Smooth muscle cell of the umbilical artery (primary cell): Measurements from ENCODE around the gene ZSWIM3. TPM values are rescaled to one million over a fixed set of nuclear protein-coding genes. Genes with fewer than 3 reads are reported as not detected.

Experiments
- total RNA-seq: library from RNA; depleted of rRNA; stranded (reverse); fragments of >200 nt; gene quantifications from 2 replicates; pipeline ENCODE4 v1.2.3, GENCODE V29; 2014

The ZSWIM3 gene
- total RNA-seq = 6.0 and 8.6 TPM in 2 replicates

GRCh38 chr20:45857114-45857881, at the start of gene ZSWIM3, which contains the start of gene ACOT8:
ZSWIM3 (plus strand) TSS chr20:45857614; CDS start chr20:45857826, 212 bp downstream.
ACOT8 (minus strand) TSS chr20:45857392; CDS start chr20:45857315, 77 bp downstream.

GRCh38 chr20:45812157-45813005, 45.0 kb upstream of the ZSWIM3 start, which contains the start of gene UBE2C:
UBE2C (plus strand) TSS chr20:45812644; CDS start chr20:45812696, 52 bp downstream.

GRCh38 chr20:45827030-45827652, 30.3 kb upstream of the ZSWIM3 start, which contains the start of gene TNNC2:
TNNC2 (minus strand) TSS chr20:45827312; CDS start chr20:45827248, 64 bp downstream.

GRCh38 chr20:45833030-45833882, 24.2 kb upstream of the ZSWIM3 start, which contains the start of gene SNX21:
SNX21 (plus strand) TSS chr20:45833799; CDS start chr20:45833920, 121 bp downstream.

GRCh38 chr20:45880988-45881788, 23.8 kb downstream of the ZSWIM3 start, which contains the start of gene ZSWIM1:
ZSWIM1 (plus strand) TSS chr20:45881227; CDS start chr20:45882593, 1,366 bp downstream.

DNA sequence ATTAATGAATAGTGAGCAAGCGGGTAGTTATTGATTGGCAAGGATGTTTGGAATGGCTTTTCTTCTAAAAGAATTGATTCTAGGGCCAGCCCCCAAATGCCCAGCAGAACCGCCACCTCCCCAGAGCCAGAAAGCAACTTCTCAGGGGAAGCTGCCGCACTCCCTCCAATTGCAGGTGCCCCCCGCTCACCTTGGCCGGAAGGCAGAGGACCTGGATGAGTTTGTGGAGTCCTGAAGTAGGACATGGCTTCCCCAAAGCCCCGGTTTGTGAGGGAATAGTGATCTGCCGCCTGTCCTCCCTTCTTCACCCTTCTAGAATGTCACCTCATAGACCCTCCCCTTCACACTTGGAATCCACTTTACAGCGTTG, 29.9 kb downstream of the ZSWIM3 start, which contains the start of gene SPATA25:
SPATA25 (minus strand) TSS at position 277 of the 370 bp plus-strand sequence; CDS start at position 245, 32 bp downstream.

GRCh38 chr20:45890985-45891983, 33.9 kb downstream of the ZSWIM3 start, which contains the start of the genes CTSA and NEURL2:
CTSA (plus strand) TSS chr20:45891335; CDS start chr20:45891569, 234 bp downstream.
NEURL2 (minus strand) TSS chr20:45891208; CDS start chr20:45890991, 217 bp downstream.

GRCh38 chr20:45911486-45912343, 54.3 kb downstream of the ZSWIM3 start, which contains the start of gene PLTP:
PLTP (minus strand) TSS chr20:45912155; CDS start chr20:45911452, 703 bp downstream.

Other genes starting within 250 kb of the ZSWIM3 start
- not detected in 2 replicates for gene WFDC10A, start 227.9 kb upstream of the ZSWIM3 start, total RNA-seq
- not detected in 2 replicates for gene WFDC9, start 226.3 kb upstream of the ZSWIM3 start, total RNA-seq
- gene WFDC11, start 187.4 kb upstream of the ZSWIM3 start, total RNA-seq = not detected in 2 replicates
- gene WFDC13, start 155.6 kb upstream of the ZSWIM3 start, total RNA-seq = not detected in 2 replicates
- gene WFDC10B, start 152.6 kb upstream of the ZSWIM3 start, total RNA-seq = not detected in 2 replicates
- not detected in 2 replicates for gene SPINT4, start 135.3 kb upstream of the ZSWIM3 start, total RNA-seq
- gene WFDC3, start 65.7 kb upstream of the ZSWIM3 start, total RNA-seq = 0.89 TPM in 1 of 2 replicates, not detected in the other
- gene DNTTIP1, start 65.7 kb upstream of the ZSWIM3 start, total RNA-seq = 10.7 and 13.4 TPM in 2 replicates
- 2.1 and 11.3 TPM in 2 replicates for gene UBE2C, start 45.0 kb upstream of the ZSWIM3 start, total RNA-seq
- gene TNNC2, start 30.3 kb upstream of the ZSWIM3 start, total RNA-seq = not detected in 2 replicates
- 33.3 and 34.7 TPM in 2 replicates for gene SNX21, start 23.8 kb upstream of the ZSWIM3 start, total RNA-seq
- 23.4 and 43.1 TPM in 2 replicates for gene ACOT8, start 222 bp upstream of the ZSWIM3 start, total RNA-seq
- 2.7 and 4.1 TPM in 2 replicates for gene ZSWIM1, start 23.6 kb downstream of the ZSWIM3 start, total RNA-seq
- 1.1 and 2.1 TPM in 2 replicates for gene SPATA25, start 30.0 kb downstream of the ZSWIM3 start, total RNA-seq
- gene NEURL2, start 33.6 kb downstream of the ZSWIM3 start, total RNA-seq = 3.3 and 7.1 TPM in 2 replicates
- 94.6 and 108 TPM in 2 replicates for gene CTSA, start 33.7 kb downstream of the ZSWIM3 start, total RNA-seq
- 17.8 and 27.7 TPM in 2 replicates for gene PLTP, start 54.5 kb downstream of the ZSWIM3 start, total RNA-seq
- gene PCIF1, start 77.1 kb downstream of the ZSWIM3 start, total RNA-seq = 6.2 and 8.4 TPM in 2 replicates
- 12.2 and 16.2 TPM in 2 replicates for gene ZNF335, start 114.6 kb downstream of the ZSWIM3 start, total RNA-seq
- 0.30 and 3.1 TPM in 2 replicates for gene MMP9, start 151.3 kb downstream of the ZSWIM3 start, total RNA-seq
- gene SLC12A5, start 171.6 kb downstream of the ZSWIM3 start, total RNA-seq = 0.30 and 1.3 TPM in 2 replicates
- 6.5 and 12.0 TPM in 2 replicates for gene NCOA5, start 232.3 kb downstream of the ZSWIM3 start, total RNA-seq